Measurements from ENCODE around the gene PDILT.
"Not testable (repeated sequence)": the region's sequence is repeated elsewhere in the genome, so short reads cannot be mapped to it uniquely, and the experiment has no call there.

PDILT gene, protein sequence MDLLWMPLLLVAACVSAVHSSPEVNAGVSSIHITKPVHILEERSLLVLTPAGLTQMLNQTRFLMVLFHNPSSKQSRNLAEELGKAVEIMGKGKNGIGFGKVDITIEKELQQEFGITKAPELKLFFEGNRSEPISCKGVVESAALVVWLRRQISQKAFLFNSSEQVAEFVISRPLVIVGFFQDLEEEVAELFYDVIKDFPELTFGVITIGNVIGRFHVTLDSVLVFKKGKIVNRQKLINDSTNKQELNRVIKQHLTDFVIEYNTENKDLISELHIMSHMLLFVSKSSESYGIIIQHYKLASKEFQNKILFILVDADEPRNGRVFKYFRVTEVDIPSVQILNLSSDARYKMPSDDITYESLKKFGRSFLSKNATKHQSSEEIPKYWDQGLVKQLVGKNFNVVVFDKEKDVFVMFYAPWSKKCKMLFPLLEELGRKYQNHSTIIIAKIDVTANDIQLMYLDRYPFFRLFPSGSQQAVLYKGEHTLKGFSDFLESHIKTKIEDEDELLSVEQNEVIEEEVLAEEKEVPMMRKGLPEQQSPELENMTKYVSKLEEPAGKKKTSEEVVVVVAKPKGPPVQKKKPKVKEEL

GRCh38 chr16:20404637-20405036 lies at the start of gene PDILT:
TSS of gene PDILT (minus strand) at chr16:20404737. CDS start at chr16:20399300, 5,437 bp downstream.
- DNase-seq, result no peak

DNA sequence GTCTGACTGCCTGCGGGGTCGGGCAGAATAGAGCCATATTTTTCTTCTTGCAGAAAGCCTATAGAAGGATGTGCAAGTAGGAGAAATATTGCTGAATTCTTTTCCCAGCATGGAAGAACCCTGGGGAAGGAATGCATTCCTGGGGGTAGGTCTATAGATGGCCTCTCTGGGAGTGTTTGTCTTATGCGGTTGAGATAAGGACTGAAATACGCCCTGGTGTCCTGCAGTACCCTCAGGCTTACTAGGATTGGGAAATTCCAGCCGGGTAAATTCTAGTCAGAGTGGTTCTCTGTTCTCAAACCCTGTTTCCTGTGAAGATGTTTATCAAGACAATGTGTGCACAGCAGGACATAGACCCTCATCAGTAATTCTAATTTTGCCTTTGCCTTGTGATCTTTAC lies 49.1 kb upstream of the PDILT start:
- DNase-seq, result not testable (repeated sequence)

DNA sequence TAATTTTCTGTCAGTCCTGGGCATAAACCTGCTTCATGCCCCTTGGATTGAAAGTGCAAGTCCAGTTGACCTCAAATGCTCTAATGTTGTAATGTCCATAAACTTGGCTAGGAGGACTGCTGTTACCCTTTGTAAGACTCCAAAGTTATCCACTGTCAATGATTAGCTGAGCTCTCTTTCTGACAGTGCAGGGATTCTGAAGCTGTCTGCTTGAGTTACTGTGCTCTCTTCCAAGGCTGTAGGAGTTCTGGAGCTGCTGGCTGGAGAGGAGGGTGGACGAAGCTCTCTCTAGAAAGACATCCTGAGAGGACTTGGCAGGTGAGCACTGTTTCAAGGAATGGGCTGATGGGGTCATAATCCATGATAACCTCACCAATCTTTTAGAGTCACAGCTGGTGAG lies 46.8 kb upstream of the PDILT start, which contains the start of gene ACSM2A:
Gene ACSM2A (plus strand): TSS at position 158 of the 400 bp plus-strand sequence. CDS start 8,594 bp downstream, outside the sequence.
- DNase-seq, result not testable (repeated sequence)

DNA sequence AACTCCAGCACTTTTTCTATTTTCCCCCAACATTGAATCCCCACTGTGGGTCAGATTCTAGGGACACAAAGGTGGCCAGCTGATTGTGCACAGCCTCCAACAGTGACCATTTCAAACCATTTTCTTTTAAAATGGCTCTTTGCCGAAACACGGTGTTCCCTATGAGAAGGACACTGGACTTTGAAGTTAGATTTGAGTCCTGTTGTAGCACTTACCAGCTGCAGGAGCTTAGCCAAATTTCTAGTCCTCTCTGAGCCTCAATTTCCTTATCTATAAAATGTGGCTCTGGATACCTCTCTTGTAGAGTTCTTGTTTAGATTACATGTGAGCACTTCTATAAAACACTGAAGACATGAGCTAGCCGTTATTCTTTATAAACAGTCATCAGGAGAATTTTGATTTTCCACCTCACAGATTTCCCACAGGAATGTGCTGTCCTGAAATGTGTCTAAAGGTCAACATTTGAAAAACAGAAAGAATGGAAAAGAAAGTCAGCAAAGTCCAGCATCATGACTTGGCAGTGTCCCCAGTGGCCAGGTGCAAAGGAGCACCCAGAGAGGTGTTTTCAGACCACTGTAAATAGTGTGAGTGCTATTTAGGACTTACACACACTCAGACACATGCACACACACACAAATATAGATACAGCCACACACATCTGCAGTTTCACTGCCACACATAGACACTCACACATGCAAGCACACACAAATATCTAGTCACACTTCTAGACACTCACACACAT lies 42.3 kb upstream of the PDILT start:
- not testable (repeated sequence) for DNase-seq

DNA sequence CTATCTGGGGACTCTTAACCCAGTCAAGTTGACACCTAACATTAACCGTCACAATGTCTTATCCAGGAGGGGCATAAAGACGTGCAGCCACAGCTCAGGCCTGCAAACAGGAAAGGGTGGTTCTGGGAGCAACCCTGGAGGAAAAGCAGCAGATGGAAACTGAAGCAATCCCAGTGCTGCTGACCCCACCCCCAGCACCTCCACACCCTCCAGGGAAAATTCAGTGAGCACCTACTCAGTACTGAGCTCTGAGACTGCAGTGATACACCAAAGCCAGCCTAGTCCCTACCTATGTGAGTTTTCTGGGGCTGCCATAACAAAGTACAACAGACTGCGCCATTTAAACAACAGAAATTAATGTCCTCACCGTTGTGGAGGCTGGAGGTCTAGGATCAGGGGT lies 37.3 kb upstream of the PDILT start:
- not testable (repeated sequence) for DNase-seq

DNA sequence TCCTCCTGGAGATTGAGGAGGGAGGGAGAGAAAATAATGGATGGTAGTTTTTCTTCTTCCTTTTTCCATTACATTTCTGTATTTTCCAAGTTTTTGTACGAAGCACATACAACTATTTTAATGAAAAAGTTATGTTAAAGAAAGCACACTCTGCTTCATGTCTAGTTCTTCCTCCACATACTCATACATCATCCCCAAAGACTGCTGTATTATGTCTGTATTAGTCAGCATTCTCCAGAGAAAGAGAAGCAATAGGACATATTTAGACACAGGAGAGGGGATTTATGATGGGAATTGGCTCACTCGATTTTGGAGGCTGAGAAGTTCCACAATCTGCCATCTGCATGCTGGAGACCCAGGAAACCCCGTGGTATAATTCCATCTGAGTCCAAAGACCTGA lies 36.7 kb upstream of the PDILT start:
- DNase-seq, result no peak

GRCh38 chr16:20440731-20441130 lies 36.2 kb upstream of the PDILT start:
- DNase-seq, result not testable (repeated sequence)

- not testable (repeated sequence) for DNase-seq
Observed at GRCh38 chr16:20439820-20440231, 35.3 kb upstream of the PDILT start.

- not testable (repeated sequence) for DNase-seq
Observed at GRCh38 chr16:20438950-20439349, 34.4 kb upstream of the PDILT start.

DNA sequence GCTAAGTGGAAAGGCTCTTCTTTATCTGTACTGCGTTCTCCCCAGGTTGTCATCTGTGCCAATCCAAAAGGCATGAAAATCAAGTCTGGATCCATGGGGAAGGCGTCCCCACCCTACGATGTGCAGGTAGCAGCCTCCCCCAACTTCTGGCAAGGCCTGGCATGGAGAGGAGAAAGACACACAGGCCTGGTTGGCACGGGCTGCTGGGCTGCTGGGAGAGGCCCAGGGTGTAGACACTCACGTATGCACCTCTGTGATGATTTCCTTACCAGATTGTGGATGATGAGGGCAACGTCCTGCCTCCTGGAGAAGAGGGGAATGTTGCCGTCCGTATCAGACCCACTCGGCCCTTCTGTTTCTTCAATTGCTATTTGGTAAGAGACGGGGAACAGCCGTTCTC lies 26.4 kb upstream of the PDILT start:
- DNase-seq, result no peak

- DNase-seq, result not testable (repeated sequence)
Observed at GRCh38 chr16:20430480-20430879, 25.9 kb upstream of the PDILT start.

- DNase-seq, result not testable (repeated sequence)
Observed at GRCh38 chr16:20429499-20429898, 25.0 kb upstream of the PDILT start.

GRCh38 chr16:20427401-20427797 lies 22.9 kb upstream of the PDILT start:
- DNase-seq, result not testable (repeated sequence)

DNA sequence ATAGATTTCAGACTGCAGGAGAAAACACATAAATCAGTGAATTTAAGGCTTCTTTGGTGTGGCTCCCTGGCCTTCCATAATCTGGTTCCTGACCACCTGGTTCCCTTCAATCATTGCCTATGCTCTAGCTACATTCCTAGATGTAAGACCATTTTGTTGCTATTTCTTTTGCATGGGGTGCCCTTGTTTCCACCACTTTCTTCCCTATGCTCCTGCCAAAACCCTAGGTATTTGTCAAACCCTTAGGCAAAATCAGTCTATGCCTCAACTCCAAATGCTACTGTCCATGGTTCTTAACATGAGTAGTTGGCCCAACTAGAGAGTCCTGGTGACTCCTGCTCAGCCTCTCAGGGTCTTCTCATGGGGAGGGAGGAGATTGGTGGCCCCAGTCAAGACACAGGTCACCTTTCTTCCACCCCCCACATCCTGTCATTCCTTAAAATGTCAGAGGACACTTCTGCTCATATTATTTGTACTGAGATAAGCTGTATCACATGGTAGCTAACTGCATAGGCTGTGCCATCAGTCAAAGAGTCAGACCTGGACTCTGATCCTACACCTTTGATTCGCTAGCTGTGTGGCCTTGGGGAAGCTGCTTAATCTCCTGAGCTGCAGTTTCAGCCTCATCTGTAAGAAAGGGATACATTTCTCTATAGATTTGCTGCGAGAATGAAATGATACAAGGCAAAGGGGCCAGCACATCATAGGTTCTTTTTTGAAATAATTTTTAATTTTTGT lies 19.8 kb upstream of the PDILT start:
- DNase-seq, result no peak

- DNase-seq, result not testable (repeated sequence)
Observed at GRCh38 chr16:20423772-20424128, 19.2 kb upstream of the PDILT start.

DNA sequence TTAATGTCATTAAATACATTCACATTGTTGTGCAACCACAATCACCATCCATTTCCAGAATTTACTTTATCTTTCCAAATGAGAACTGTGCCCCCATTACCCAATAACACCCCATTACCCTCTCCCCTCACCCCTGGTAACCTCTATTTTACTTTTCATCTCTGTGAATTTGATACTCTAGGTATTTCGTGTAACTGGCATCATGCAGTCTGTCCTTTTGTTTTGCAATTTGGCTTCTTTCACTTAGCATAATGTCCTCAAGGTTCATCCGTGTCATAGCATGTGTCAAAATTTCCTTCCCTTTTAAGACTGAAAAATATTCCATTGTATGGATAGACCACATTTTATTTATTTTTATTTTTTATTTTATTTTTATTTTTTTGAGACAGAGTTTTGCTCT lies 17.2 kb upstream of the PDILT start:
- DNase-seq, result not testable (repeated sequence)

DNA sequence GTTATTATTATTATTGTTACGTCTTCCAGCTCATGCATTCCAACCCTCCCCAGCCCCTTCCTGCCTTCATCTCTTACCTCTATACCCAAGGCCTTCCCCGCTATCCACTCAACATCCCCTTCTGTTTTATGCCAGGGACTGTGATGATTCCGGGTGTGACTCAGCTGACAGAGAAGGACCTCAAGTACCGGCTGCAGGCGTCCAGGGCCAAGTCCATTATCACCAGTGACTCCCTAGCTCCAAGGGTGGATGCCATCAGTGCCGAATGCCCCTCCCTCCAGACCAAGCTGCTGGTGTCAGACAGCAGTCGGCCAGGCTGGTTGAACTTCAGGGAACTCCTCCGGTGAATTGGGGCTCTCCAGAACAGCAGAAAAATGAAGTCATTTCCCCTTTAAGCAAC lies 14.6 kb upstream of the PDILT start:
- not testable (repeated sequence) for DNase-seq

GRCh38 chr16:20415541-20415940 lies 11.0 kb upstream of the PDILT start:
- DNase-seq, result no peak

DNA sequence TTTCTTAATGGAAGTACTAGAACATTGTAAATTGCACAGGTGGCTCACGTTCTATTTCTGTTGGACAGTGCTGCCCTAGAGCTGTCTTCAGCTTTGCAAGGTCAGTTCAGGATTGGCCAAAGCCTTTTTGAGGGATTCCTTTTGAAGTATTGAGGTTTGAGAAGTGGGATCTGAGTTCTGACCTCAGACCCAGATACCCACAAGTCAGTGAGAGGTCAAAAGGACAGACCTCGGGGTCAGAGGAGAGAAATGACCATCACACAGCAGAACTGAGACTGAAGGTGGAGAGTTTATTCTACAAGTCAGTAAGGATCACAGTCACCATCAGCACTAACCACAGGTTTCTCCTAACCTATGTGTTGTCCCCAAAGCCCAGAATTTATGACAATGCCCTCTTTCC lies 6.5 kb upstream of the PDILT start:
- DNase-seq, result no peak

DNA sequence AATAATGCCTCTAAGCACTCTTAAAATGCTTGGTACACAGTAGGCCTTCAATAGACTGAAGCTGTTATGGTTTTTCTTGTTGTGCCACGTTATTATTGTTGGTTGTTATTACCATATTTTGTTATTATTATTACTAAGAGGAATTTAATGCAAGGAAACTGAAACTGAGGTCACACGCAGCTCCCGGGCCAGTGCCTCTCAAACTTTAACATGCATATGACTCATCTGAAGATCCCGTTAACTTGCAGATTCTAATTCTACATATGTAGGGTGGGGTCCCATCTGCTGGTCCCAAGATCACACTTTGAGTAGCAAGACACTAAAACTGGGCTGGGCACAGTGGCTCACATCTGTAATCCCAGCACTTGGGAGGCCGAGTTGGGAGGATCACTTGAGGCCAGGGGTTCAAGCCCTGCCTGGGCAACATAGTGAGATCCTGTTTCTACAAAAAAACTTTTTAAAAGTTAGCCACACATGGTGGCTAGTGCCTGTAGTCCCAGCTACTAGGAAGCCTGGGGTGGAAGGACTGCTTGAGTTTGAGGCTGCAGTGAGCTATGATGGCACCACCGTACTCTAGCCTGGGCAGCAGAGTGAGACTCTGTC lies 5.7 kb upstream of the PDILT start:
- no peak for DNase-seq

GRCh38 chr16:20409398-20410120 lies 5.0 kb upstream of the PDILT start, which contains the start of gene ACSM5:
TSS of gene ACSM5 (plus strand) at chr16:20409534. CDS start at chr16:20411485, 1,951 bp downstream.
- DNase-seq, result no peak

DNA sequence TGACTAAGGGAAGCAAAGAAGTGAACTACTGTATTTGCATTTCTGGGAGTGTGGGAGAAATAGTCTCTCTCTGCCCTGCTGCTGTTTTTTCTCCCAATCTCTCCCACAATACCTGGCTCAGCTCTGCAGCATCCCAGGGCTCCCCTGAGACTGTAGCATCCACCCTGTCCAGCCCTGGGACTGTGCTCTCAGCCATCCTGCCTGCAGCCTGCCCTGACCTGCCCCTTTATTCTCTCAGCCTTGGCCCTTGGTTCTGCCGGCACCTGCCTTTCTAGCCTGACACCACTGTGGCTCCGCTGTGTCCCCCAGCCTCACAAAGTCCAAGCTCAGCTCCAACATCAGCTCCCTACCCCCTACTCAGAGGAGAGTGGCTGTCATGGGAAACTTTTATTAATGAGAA lies 1.9 kb downstream of the PDILT start:
- no peak for DNase-seq
